Stomach (tissue), 9 donors: ENCODE measurements around the gene SEPTIN10. TPM values are rescaled to one million over a fixed set of nuclear protein-coding genes. Genes with fewer than 3 reads are reported as not detected.
"Not testable (repeated sequence)": the region's sequence is repeated elsewhere in the genome, so short reads cannot be mapped to it uniquely, and the experiment has no call there.

Experiments
- DNase-seq, 2 donors: peaks; one replicate each; pipeline versions ENCODE4 v3.0.0 to v3.0.0-alpha.2; 2013 to 2019
- H3K27ac ChIP-seq, 5 donors: fragments of 200-600 bp in 4 of 5; sonication (generic) in 4 of 5; one replicate each; pipeline ENCODE4 v1.5.1; 2013 to 2019; ENCODE audit warnings: mild to moderate bottlenecking in 1 of 5, moderate library complexity in 1 of 5
- H3K27me3 ChIP-seq, 3 donors: fragments of 200-600 bp; sonication (generic); one replicate each; pipeline ENCODE4 v1.5.1; 2017 to 2019; ENCODE audit warnings: mixed run types in 1 of 3
- H3K36me3 ChIP-seq, 4 donors: fragments of 200-600 bp; sonication (generic); 1 replicate in 3 of 4; 2 replicates in 1 of 4; pipeline ENCODE4 v1.5.1; 2016 to 2019
- H3K4me1 ChIP-seq, 4 donors: fragments of 200-600 bp; sonication (generic); one replicate each; pipeline ENCODE4 v1.5.1; 2016 to 2019
- H3K4me3 ChIP-seq, 4 donors: fragments of 200-600 bp; sonication (generic) in 3 of 4; one replicate each; pipeline ENCODE4 v1.5.1; 2016 to 2019; ENCODE audit warnings: mild to moderate bottlenecking in 1 of 4
- H3K9me3 ChIP-seq, 4 donors: fragments of 200-600 bp; sonication (generic); one replicate each; pipeline ENCODE4 v1.5.1; 2016 to 2019
- EP300 ChIP-seq: sonication (generic); formaldehyde crosslinking; IDR thresholded peaks from one replicate; pipeline ENCODE4 v1.6.1; 2017; ENCODE audit warnings: antibody characterized with exemption
- POLR2A ChIP-seq, 4 donors: fragments of 450-650 bp; IDR thresholded peaks; one replicate each; pipeline ENCODE4 v1.6.1; 2016; ENCODE audit warnings: antibody characterized with exemption in 4 of 4, control low read depth in 2 of 4, mild to moderate bottlenecking in 1 of 4, moderate library complexity in 1 of 4
- POLR2AphosphoS5 ChIP-seq, 3 donors: sonication (generic); formaldehyde crosslinking; IDR thresholded peaks; one replicate each; pipeline ENCODE4 v1.6.1; 2016; ENCODE audit warnings: antibody characterized with exemption in 3 of 3
- WGBS, 5 donors: extraction: QIAGEN DNeasy Blood & Tissue Kit in 3 of 5; methylation state at CpG; one replicate each; pipeline versions ENCODE4 v1.1.5 to v1.1.7; 2013 to 2018; 5-methylcytosine and 5-hydroxymethylcytosine counted together
- intact Hi-C: fragments of 100-400 bp; cut with DNase I; formaldehyde crosslinking; loops from one replicate; pipeline ENCODE4 v1.15.1; 2023; ENCODE audit warnings: low total_unique reads
- polyA plus RNA-seq, 3 donors: library from polyadenylated mRNA; stranded (reverse); fragments of 200-250 nt; gene quantifications; one replicate each; pipeline ENCODE4 v1.2.3, GENCODE V29; 2013
- total RNA-seq, 5 donors: library from RNA; depleted of rRNA; stranded (reverse); fragments of >200 nt; gene quantifications; one replicate each; pipeline versions ENCODE4 v1.1.0 to v1.2.3, GENCODE V29; 2014 to 2016
- TF ChIP-seq, protein P1 (sequence below), 7 experiments: fragments of 450-650 bp in 4 of 7; fragments of 200-600 bp in 3 of 7; sonication (generic) in 3 of 7; IDR thresholded peaks; one replicate each; pipeline ENCODE4 v1.5.1; 2016 to 2019; ENCODE audit warnings: antibody characterized with exemption in 7 of 7, control low read depth in 2 of 7, mild to moderate bottlenecking in 1 of 7
- donor health status: healthy with polysubstance abuse.
- donor health status: Bipolar disorder and iron deficiency.
- donor health status: healthy.

SEPTIN10 gene
- total and polyA plus RNA-seq, 8 donors = 24.9 to 101 (median 45.9) TPM

- TF ChIP-seq POLR2A (IDR thresholded peaks at IDR 0.05) (no peak), EP300 (no peak), POLR2AphosphoS5 (IDR thresholded peaks at IDR 0.05) (no peak)
- TF ChIP-seq, protein P1, sequence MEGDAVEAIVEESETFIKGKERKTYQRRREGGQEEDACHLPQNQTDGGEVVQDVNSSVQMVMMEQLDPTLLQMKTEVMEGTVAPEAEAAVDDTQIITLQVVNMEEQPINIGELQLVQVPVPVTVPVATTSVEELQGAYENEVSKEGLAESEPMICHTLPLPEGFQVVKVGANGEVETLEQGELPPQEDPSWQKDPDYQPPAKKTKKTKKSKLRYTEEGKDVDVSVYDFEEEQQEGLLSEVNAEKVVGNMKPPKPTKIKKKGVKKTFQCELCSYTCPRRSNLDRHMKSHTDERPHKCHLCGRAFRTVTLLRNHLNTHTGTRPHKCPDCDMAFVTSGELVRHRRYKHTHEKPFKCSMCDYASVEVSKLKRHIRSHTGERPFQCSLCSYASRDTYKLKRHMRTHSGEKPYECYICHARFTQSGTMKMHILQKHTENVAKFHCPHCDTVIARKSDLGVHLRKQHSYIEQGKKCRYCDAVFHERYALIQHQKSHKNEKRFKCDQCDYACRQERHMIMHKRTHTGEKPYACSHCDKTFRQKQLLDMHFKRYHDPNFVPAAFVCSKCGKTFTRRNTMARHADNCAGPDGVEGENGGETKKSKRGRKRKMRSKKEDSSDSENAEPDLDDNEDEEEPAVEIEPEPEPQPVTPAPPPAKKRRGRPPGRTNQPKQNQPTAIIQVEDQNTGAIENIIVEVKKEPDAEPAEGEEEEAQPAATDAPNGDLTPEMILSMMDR (IDR thresholded peaks at IDR 0.05) = no peak
- intact Hi-C loops = no loop called here
- Histone ChIP-seq H3K36me3 (no peaks in the 10 kb centered on the region), H3K9me3 (no peaks in the 10 kb centered on the region), H3K4me3 (no peak overlapping the region), H3K27me3 (no peaks in the 10 kb centered on the region), H3K27ac (no peak overlapping the region), H3K4me1 (no peaks in the 10 kb centered on the region)
- 85 to 96% (median 88%) methylated on average over 19 of the region's 19 CpGs for WGBS, 5 donors
- no peak for DNase-seq
Measured at GRCh38 chr2:109630441-109631430, 17.0 kb upstream of the SEPTIN10 start.

GRCh38 chr2:109629867-109630266 is 16.1 kb upstream of the SEPTIN10 start:
- WGBS, 5 donors = 71 to 93% (median 79%) methylated on average over 3 of the region's 3 CpGs
- DNase-seq = no peak
- TF ChIP-seq, protein P1 (IDR thresholded peaks at IDR 0.05) = no peak
- no peak for TF ChIP-seq EP300
- no peak for TF ChIP-seq POLR2AphosphoS5 (IDR thresholded peaks at IDR 0.05)
- TF ChIP-seq POLR2A (IDR thresholded peaks at IDR 0.05) = no peak
- H3K4me1 ChIP-seq = no peaks in the 10 kb centered on the region
- H3K4me3 ChIP-seq = no peak overlapping the region
- H3K9me3 ChIP-seq = no peaks in the 10 kb centered on the region
- intact Hi-C loops = no loop called here
- H3K36me3 ChIP-seq = no peaks in the 10 kb centered on the region
- H3K27ac ChIP-seq = no peak overlapping the region
- no peaks in the 10 kb centered on the region for H3K27me3 ChIP-seq

- H3K4me1 ChIP-seq, DNase-seq, H3K36me3 ChIP-seq, H3K27me3 ChIP-seq, H3K4me3 ChIP-seq, H3K9me3 ChIP-seq, intact Hi-C loops, H3K27ac ChIP-seq: not testable (repeated sequence)
- WGBS, 5 donors = 78 to 90% (median 82%) methylated on average over 7 of the region's 7 CpGs
Measured at GRCh38 chr2:109628321-109628720, 14.6 kb upstream of the SEPTIN10 start.

DNA sequence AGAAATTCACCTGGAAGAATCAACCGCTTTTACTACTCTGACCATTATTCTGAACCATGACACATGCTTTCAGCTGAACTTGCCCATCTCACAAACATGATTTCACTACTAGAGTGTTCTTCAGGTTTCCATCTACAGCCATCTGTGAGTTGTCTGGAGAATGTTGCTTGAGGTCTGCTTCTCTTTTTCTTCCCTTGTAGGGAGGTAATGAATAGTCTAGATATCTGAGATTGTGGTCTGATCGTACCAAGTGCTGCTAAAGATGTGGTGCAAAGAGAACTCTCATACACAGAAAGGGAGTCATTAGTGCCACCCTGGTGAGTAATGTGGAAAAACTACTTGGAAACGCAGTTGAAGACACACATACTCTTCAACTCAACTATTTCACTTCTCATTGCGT is 10.6 kb upstream of the SEPTIN10 start:
- Histone ChIP-seq H3K27ac (no peak overlapping the region), H3K36me3 (no peaks in the 10 kb centered on the region), H3K4me3 (no peak overlapping the region), H3K27me3 (peaks cover 0 to 5% (median 0%) of the 10 kb centered on the region in 3 donors), H3K9me3 (no peaks in the 10 kb centered on the region), H3K4me1 (no peaks in the 10 kb centered on the region)
- DNase-seq = no peak
- 77 to 93% (median 87%) methylated on average over 4 of the region's 4 CpGs for WGBS, 5 donors
- intact Hi-C loops = no loop called here
- no peak for TF ChIP-seq POLR2AphosphoS5 (IDR thresholded peaks at IDR 0.05)
- TF ChIP-seq, protein P1 (IDR thresholded peaks at IDR 0.05) = no peak
- no peak for TF ChIP-seq EP300
- no peak for TF ChIP-seq POLR2A (IDR thresholded peaks at IDR 0.05)

- no peak overlapping the region for H3K27ac ChIP-seq
- H3K4me1 ChIP-seq = no peaks in the 10 kb centered on the region
- H3K36me3 ChIP-seq = no peaks in the 10 kb centered on the region
- no peaks in the 10 kb centered on the region for H3K9me3 ChIP-seq
- TF ChIP-seq POLR2AphosphoS5 (IDR thresholded peaks at IDR 0.05) = no peak
- no peak for TF ChIP-seq POLR2A (IDR thresholded peaks at IDR 0.05)
- TF ChIP-seq, protein P1 (IDR thresholded peaks at IDR 0.05) = no peak
- TF ChIP-seq EP300 = no peak
- no peak overlapping the region for H3K4me3 ChIP-seq
- no peak for DNase-seq
- H3K27me3 ChIP-seq = peaks cover 0 to 5% (median 0%) of the 10 kb centered on the region in 3 donors
- 87 to 98% (median 90%) methylated on average over 4 of the region's 4 CpGs for WGBS, 5 donors
- intact Hi-C loops = no loop called here
Measured at GRCh38 chr2:109623923-109624322, 10.2 kb upstream of the SEPTIN10 start.
